MM.1S (cell line): Measurements from ENCODE around the gene SYMPK.

ENCODE experiments used
- EZH2 ChIP-seq: fragments of 300-600 bp; sonication (generic); optimal IDR thresholded peaks from 2 replicates; pipeline ENCODE3; 2017; ENCODE audit warnings: low read depth, mild to moderate bottlenecking, antibody characterized with exemption, low read length, mixed read lengths
- EZH2phosphoT487 ChIP-seq: fragments of 300-600 bp; sonication (generic); IDR thresholded peaks from 2 replicates; pipeline ENCODE4 v1.6.1; 2018; ENCODE audit warnings: antibody characterized with exemption, low read length
- TF ChIP-seq, protein P1 (sequence below): fragments of 300-600 bp; sonication (generic); IDR thresholded peaks from 2 replicates; pipeline ENCODE4 v1.5.1; 2016; ENCODE audit warnings: antibody characterized with exemption, low read length, mixed read lengths

DNA sequence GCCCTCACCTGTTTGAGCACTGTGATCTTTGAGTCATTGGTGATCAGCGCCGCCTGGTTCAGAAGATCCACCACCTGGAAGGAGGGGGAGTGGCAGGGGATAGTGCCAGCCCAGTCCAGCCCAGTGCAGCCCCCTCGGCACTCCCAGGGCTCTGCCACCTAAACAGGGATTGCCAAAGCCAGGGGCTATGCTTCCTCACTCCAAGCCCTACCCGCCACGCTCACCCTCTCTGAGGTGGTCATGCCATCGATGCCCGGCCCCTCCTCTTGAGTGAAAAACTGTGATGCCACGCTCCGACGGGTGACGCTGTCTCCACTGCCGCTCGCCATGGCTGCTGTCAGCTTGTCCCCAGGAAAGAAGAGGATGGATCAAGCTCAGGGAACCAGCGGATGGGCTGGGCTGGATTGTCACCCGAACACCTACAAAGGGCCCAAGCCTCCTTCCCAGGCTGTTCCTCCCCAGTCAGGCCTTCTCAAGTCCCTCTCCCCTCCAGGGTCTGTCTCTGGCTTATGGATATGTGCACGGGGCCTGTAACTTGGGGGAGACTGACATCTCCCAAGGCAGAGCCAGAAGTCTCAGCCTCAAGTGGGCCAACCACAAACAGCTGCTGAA lies 8.7 kb downstream of the SYMPK start:
- TF ChIP-seq, protein P1, sequence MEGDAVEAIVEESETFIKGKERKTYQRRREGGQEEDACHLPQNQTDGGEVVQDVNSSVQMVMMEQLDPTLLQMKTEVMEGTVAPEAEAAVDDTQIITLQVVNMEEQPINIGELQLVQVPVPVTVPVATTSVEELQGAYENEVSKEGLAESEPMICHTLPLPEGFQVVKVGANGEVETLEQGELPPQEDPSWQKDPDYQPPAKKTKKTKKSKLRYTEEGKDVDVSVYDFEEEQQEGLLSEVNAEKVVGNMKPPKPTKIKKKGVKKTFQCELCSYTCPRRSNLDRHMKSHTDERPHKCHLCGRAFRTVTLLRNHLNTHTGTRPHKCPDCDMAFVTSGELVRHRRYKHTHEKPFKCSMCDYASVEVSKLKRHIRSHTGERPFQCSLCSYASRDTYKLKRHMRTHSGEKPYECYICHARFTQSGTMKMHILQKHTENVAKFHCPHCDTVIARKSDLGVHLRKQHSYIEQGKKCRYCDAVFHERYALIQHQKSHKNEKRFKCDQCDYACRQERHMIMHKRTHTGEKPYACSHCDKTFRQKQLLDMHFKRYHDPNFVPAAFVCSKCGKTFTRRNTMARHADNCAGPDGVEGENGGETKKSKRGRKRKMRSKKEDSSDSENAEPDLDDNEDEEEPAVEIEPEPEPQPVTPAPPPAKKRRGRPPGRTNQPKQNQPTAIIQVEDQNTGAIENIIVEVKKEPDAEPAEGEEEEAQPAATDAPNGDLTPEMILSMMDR = no peak
- TF ChIP-seq EZH2 (no peak), EZH2phosphoT487 (no peak)
